SH-SY5Y (cell line): ENCODE data around the gene TESMIN.

Experiments used
- GATA2 ChIP-seq: IDR thresholded peaks from 2 replicates; pipeline ENCODE4 v1.6.1; 2011; ENCODE audit warnings: mild to moderate bottlenecking, low read depth, low read length
- GATA3 ChIP-seq: IDR thresholded peaks from 2 replicates; pipeline ENCODE4 v1.6.1; 2011; ENCODE audit warnings: low read depth, mild to moderate bottlenecking, low read length, moderate library complexity

DNA sequence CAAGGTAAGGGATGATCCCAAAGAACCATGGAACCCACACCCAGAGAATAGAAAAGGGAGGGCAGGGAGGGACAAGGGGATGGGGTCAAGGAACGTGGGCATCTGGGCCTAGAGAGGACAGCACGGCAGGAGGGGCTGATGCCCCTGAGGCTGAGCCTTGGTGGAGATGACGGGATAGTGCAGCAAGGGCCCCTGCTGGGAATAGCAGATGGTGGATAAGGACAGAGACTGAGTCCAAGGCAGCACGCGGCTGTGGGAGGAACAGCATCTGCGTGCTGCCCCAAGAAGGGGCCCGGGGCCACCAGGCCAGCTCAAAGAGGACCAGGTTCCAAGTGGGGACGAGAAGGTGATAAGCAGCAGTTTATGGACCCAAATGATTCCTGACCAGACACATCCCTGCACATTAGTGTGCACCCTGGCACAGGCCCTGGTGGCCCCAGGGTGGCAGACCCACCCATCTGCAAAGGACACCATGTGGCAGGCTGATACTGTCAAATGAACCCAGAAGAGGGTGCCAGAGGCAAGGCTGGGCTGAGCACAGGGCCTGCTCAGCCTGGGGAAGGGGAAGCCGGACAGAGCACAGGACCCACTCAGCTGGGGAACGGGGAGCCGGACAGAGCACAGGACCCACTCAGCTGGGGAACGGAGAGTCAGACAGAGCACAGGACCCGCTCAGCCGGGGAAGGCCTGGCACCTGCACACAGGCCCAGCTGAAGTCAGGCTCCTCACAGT lies 12.8 kb upstream of the TESMIN start:
- TF ChIP-seq GATA3, result no peak
- 0 out of 2 replicates have a peak, but pooled peaks have one; percentile 20 for TF ChIP-seq GATA2
